Measurements from ENCODE around the gene ZBTB33. TPM values are rescaled to one million over a fixed set of nuclear protein-coding genes. Genes with fewer than 3 reads are reported as not detected.

The ZBTB33 gene
- 14.0 and 14.3 TPM in 2 replicates for total RNA-seq (2014; rRNA removed; shearing (Covaris generic))
- polyA plus RNA-seq (2016; fragmentation: Nextera tagmentation; extraction: Ambion mirVana): 2.8 and 3.9 TPM in 2 replicates
- long read RNA-seq, partial matches to known transcripts: 0 of 1 reads
- long read RNA-seq, other reads (novel, unspliced or antisense): 1 of 1 reads

GRCh38 chrX:120250522-120251271 is at the start of gene ZBTB33:
ZBTB33 (plus strand) TSS chrX:120250812; CDS start chrX:120253416, 2,604 bp downstream.
- TF ChIP-seq POLR2AphosphoS5 (IDR thresholded peaks at IDR 0.05; ENCODE audit: low read depth) (peak; percentile 53; the same call in 1 of the 2 replicates), CREB1 (CRISPR knock-in tag; IDR thresholded peaks at IDR 0.05; ENCODE audit: low read depth) (peak; percentile 58; the same call in 1 of the 2 replicates), ZNF462 (CRISPR knock-in tag; IDR thresholded peaks at IDR 0.05) (no peak), REST (IDR thresholded peaks at IDR 0.05; ENCODE audit: unreplicated experiment) (no peak), ETS1 (IDR thresholded peaks at IDR 0.05) (no peak), NANOG (IDR thresholded peaks at IDR 0.05; ENCODE audit: borderline replicate concordance) (no peak), CTCF (conservative IDR thresholded peaks at IDR 0.05; ENCODE audit: low read depth in 2 of 2) (peak; percentile 34 to 58)
- Histone ChIP-seq H3K36me3 (ENCODE audit: insufficient read depth) (0 out of 2 replicates have a peak, but pooled peaks cover 3% of the 10 kb centered on the region), H3K4me3 (peak within 1 kb of the TSS; percentile 73), H3F3A (replicated peaks; ENCODE audit: low read depth) (no peaks in the 10 kb centered on the region), H3K27me3 (ENCODE audit: insufficient read depth) (peaks cover 23% of the 10 kb centered on the region; the same call in 1 of the 2 replicates), H3K9me2 (ENCODE audit: insufficient read depth) (no peaks in the 10 kb centered on the region), H3K79me2 (replicated peaks; ENCODE audit: insufficient read depth) (peaks cover 12% of the 10 kb centered on the region), H3K27ac (ENCODE audit: low read depth) (peak within 1 kb of the TSS; percentile 77), H3K4me1 (ENCODE audit: insufficient read depth) (peaks cover 4% of the 10 kb centered on the region; the same call in 1 of the 2 replicates), H2AFZ (0 out of 2 replicates have a peak within 1 kb of the TSS, but pooled peaks have one; percentile 43), H3K4me2 (peak within 1 kb of the TSS; percentile 86), H4K20me1 (replicated peaks; ENCODE audit: insufficient read depth) (peaks cover 4% of the 10 kb centered on the region)
- H3K27me3 Mint-ChIP-seq (ENCODE audit: insufficient read depth, low read depth, poor library complexity): no peaks in the 10 kb centered on the region
- peaks cover 5% of the 10 kb centered on the region for H3K4me1 Mint-ChIP-seq
- DNase-seq (ENCODE audit: low spot score) (peak; percentile 94), ATAC-seq (peak; percentile 99)
- peak within 1 kb of the TSS; percentile 95 for H3K4me3 Mint-ChIP-seq
- H3K36me3 Mint-ChIP-seq (ENCODE audit: low read depth): peaks cover 23% of the 10 kb centered on the region
- H3K27ac Mint-ChIP-seq: peak within 1 kb of the TSS; percentile 88
- no peaks in the 10 kb centered on the region for H3K9me3 Mint-ChIP-seq

Data from GM23338 (cell line).